K562 (cell line): ENCODE measurements around the gene SUPT5H. TPM values are rescaled to one million over a fixed set of nuclear protein-coding genes. Genes with fewer than 3 reads are reported as not detected.

Experiments
- BCOR ChIP-seq: fragments of 450-650 bp; IDR thresholded peaks from 2 replicates; pipeline ENCODE4 v1.6.1; 2016
- HNRNPK ChIP-seq: fragments of 200-400 bp; formaldehyde crosslinking; IDR thresholded peaks from one replicate; pipeline ENCODE4 v1.6.1; 2018; ENCODE audit warnings: mild to moderate bottlenecking, low read depth, low read length; ENCODE audit not compliant: poor library complexity, severe bottlenecking
- MYNN ChIP-seq, 2 experiments: sonication (generic); formaldehyde crosslinking in 1 of 2; IDR thresholded peaks; 2 replicates each; pipeline versions ENCODE4 v1.5.0 to v1.6.1; 2016 to 2020; ENCODE audit warnings: antibody characterized with exemption in 1 of 2, missing genetic modification reagents in 1 of 2
- NCOR1 ChIP-seq: fragments of 450-650 bp; IDR thresholded peaks from 2 replicates; pipeline ENCODE4 v1.6.1; 2016; ENCODE audit warnings: mild to moderate bottlenecking, moderate library complexity
- SMARCE1 ChIP-seq: fragments of 450-650 bp; IDR thresholded peaks from 2 replicates; pipeline ENCODE4 v1.7.1; 2016; ENCODE audit warnings: mild to moderate bottlenecking
- TCF7L2 ChIP-seq: fragments of 150-350 bp; IDR thresholded peaks from 2 replicates; pipeline ENCODE4 v1.6.1; 2016; ENCODE audit warnings: low read depth, mild to moderate bottlenecking, low read length, moderate library complexity
- TGIF2 ChIP-seq: sonication (generic); formaldehyde crosslinking; IDR thresholded peaks from 2 replicates; pipeline ENCODE4 v1.8.1; 2022; ENCODE audit warnings: mild to moderate bottlenecking, missing genetic modification reagents, moderate library complexity
- ZNF224 ChIP-seq: sonication (generic); formaldehyde crosslinking; IDR thresholded peaks from 2 replicates; pipeline ENCODE4 v1.8.0; 2022; ENCODE audit warnings: mild to moderate bottlenecking, missing genetic modification reagents
- ZNF766 ChIP-seq: fragments of 200-800 bp; sonication (Bioruptor generic); conservative IDR thresholded peaks from 2 replicates; pipeline ENCODE4 v1.6.1; 2016; ENCODE audit warnings: missing genetic modification characterization, missing compliant biosample characterization
- polyA plus RNA-seq, 8 experiments: library from polyadenylated mRNA; depleted of rRNA in 4 of 8; stranded (reverse) in 5 of 8; unstranded in 3 of 8; fragments of >200 nt; fragmentation: Nextera tagmentation in 2 of 8; fragmentation: Illumina TruSeq in 1 of 8; extraction: Ambion mirVana in 2 of 8; extraction: Trizol in 1 of 8; gene quantifications; 2 replicates each; pipeline versions ENCODE4 v1.2.1 to v1.2.3, GENCODE V29; 2011 to 2014; ENCODE audit warnings: inconsistent platforms in 1 of 8, missing spikeins in 1 of 8
- total RNA-seq, 7 experiments: library from RNA; depleted of rRNA in 6 of 7; stranded (reverse); fragments of >200 nt in 6 of 7; fragmentation: Illumina TruSeq in 2 of 7; extraction: Trizol in 2 of 7; gene quantifications; 2 replicates each; pipeline versions ENCODE4 v1.2.1 to v1.2.3, GENCODE V29; 2011 to 2021; ENCODE audit warnings: low replicate concordance in 1 of 7
- TF ChIP-seq, protein P1 (sequence below): sonication (generic); formaldehyde crosslinking; IDR thresholded peaks from 2 replicates; pipeline ENCODE4 v1.8.0; 2022; ENCODE audit warnings: mild to moderate bottlenecking, low read depth, missing genetic modification reagents
- TF ChIP-seq, protein P2 (sequence below): fragments of 450-650 bp; formaldehyde crosslinking; IDR thresholded peaks from 2 replicates; pipeline ENCODE4 v1.4.0; 2020; ENCODE audit warnings: mild to moderate bottlenecking, moderate library complexity
- TF ChIP-seq, protein P3 (sequence below): fragments of 450-650 bp; IDR thresholded peaks from 2 replicates; pipeline ENCODE4 v1.6.1; 2016; ENCODE audit warnings: antibody characterized with exemption
- TF ChIP-seq, protein P4 (sequence below): sonication (generic); formaldehyde crosslinking; IDR thresholded peaks from 2 replicates; pipeline ENCODE4 v1.8.1; 2023; ENCODE audit warnings: mild to moderate bottlenecking, missing genetic modification reagents, moderate library complexity
- TF ChIP-seq, protein P5 (sequence below): IDR thresholded peaks from 2 replicates; pipeline ENCODE4 v1.6.1; 2016; ENCODE audit warnings: missing genetic modification characterization, missing compliant biosample characterization
- TF ChIP-seq, protein P6 (sequence below): IDR thresholded peaks from 2 replicates; pipeline ENCODE4 v1.6.1; 2011; ENCODE audit warnings: borderline replicate concordance, low read depth, mild to moderate bottlenecking, moderate library complexity, low read length; ENCODE audit not compliant: insufficient read depth, poor library complexity, severe bottlenecking

The SUPT5H gene
- total and polyA plus RNA-seq, 9 of the 15 experiments (the other 6 are each of a cell fraction or from before 2014, with no cell fraction given) = 13.3 to 85.9 (median 35.9) TPM

DNA sequence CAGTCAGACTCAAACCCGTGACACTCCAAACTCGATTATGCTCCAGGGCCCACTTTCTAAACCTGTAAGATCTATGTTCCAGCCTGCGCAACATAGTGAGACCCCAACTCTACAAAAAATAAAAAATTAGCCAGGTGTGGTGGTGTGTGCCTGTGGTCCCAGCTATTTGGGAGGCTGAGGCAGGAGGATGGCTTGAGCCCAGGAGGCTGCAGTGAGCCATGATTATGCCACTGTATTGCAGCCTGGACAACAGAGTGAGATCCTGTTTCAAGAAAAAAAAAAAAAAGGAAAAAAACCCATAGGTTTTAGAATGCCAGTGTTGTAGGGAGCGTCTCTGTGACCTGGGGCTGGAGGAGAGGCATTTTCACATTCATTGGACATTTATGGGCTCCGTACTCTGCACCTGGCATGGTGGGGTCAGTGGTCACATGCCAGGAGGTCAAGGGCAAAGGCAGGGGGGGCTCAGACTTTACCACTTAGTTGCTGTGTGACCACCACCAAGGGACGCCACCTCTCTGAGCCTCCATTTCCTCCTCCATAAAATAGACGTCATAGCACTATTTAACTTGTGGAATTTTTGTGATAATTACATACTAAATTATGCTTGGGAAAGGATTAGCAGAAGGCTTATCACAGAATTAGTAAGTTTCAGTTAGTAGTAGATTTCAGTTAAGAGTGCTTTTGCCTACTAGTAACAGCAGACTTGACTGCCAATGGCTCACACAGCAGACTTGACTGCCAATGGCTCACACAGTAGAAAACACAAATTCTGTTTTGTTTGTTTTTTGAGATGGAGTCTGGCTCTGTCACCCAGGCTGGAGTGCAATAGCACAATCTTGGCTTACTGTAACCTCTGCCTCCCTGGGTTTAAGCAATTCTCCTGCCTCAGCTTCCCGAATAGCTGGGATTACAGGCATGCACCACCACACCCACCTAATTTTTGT lies 75.4 kb downstream of the SUPT5H start (continued):
- TF ChIP-seq ZNF224 (CRISPR knock-in tag) (no peak), BCOR (peak; percentile 48; the same call in 1 of the 2 replicates), TCF7L2 (no peak), TGIF2 (CRISPR knock-in tag) (no peak), HNRNPK (no peak), SMARCE1 (no peak), MYNN (IDR thresholded peaks at IDR 0.05) (no peak), MYNN (CRISPR knock-in tag; IDR thresholded peaks at IDR 0.05) (no peak), NCOR1 (no peak), ZNF766 (no peak)
- TF ChIP-seq, protein P1, sequence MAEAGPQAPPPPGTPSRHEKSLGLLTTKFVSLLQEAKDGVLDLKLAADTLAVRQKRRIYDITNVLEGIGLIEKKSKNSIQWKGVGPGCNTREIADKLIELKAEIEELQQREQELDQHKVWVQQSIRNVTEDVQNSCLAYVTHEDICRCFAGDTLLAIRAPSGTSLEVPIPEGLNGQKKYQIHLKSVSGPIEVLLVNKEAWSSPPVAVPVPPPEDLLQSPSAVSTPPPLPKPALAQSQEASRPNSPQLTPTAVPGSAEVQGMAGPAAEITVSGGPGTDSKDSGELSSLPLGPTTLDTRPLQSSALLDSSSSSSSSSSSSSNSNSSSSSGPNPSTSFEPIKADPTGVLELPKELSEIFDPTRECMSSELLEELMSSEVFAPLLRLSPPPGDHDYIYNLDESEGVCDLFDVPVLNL (CRISPR knock-in tag) = no peak
- TF ChIP-seq, protein P2, sequence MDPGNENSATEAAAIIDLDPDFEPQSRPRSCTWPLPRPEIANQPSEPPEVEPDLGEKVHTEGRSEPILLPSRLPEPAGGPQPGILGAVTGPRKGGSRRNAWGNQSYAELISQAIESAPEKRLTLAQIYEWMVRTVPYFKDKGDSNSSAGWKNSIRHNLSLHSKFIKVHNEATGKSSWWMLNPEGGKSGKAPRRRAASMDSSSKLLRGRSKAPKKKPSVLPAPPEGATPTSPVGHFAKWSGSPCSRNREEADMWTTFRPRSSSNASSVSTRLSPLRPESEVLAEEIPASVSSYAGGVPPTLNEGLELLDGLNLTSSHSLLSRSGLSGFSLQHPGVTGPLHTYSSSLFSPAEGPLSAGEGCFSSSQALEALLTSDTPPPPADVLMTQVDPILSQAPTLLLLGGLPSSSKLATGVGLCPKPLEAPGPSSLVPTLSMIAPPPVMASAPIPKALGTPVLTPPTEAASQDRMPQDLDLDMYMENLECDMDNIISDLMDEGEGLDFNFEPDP (CRISPR knock-in tag) = no peak
- TF ChIP-seq, protein P3, sequence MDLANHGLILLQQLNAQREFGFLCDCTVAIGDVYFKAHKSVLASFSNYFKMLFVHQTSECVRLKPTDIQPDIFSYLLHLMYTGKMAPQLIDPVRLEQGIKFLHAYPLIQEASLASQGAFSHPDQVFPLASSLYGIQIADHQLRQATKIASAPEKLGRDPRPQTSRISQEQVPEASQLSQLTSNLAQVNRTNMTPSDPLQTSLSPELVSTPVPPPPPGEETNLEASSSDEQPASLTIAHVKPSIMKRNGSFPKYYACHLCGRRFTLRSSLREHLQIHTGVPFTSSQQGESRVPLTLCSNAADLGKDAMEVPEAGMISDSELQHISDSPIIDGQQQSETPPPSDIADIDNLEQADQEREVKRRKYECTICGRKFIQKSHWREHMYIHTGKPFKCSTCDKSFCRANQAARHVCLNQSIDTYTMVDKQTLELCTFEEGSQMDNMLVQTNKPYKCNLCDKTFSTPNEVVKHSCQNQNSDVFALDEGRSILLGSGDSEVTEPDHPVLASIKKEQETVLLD = no peak
- TF ChIP-seq, protein P4, sequence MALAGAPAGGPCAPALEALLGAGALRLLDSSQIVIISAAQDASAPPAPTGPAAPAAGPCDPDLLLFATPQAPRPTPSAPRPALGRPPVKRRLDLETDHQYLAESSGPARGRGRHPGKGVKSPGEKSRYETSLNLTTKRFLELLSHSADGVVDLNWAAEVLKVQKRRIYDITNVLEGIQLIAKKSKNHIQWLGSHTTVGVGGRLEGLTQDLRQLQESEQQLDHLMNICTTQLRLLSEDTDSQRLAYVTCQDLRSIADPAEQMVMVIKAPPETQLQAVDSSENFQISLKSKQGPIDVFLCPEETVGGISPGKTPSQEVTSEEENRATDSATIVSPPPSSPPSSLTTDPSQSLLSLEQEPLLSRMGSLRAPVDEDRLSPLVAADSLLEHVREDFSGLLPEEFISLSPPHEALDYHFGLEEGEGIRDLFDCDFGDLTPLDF (CRISPR knock-in tag) = no peak
- TF ChIP-seq, protein P5, sequence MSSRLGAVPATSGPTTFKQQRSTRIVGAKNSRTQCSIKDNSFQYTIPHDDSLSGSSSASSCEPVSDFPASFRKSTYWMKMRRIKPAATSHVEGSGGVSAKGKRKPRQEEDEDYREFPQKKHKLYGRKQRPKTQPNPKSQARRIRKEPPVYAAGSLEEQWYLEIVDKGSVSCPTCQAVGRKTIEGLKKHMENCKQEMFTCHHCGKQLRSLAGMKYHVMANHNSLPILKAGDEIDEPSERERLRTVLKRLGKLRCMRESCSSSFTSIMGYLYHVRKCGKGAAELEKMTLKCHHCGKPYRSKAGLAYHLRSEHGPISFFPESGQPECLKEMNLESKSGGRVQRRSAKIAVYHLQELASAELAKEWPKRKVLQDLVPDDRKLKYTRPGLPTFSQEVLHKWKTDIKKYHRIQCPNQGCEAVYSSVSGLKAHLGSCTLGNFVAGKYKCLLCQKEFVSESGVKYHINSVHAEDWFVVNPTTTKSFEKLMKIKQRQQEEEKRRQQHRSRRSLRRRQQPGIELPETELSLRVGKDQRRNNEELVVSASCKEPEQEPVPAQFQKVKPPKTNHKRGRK (tag) = no peak
- TF ChIP-seq, protein P6, sequence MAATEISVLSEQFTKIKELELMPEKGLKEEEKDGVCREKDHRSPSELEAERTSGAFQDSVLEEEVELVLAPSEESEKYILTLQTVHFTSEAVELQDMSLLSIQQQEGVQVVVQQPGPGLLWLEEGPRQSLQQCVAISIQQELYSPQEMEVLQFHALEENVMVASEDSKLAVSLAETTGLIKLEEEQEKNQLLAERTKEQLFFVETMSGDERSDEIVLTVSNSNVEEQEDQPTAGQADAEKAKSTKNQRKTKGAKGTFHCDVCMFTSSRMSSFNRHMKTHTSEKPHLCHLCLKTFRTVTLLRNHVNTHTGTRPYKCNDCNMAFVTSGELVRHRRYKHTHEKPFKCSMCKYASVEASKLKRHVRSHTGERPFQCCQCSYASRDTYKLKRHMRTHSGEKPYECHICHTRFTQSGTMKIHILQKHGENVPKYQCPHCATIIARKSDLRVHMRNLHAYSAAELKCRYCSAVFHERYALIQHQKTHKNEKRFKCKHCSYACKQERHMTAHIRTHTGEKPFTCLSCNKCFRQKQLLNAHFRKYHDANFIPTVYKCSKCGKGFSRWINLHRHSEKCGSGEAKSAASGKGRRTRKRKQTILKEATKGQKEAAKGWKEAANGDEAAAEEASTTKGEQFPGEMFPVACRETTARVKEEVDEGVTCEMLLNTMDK = no peak
